Activated naive CD4-positive, alpha-beta T cell treated with anti-CD3 and anti-CD28 coated beads, Interleukin-2, amount 10 ng/mL, durations not matched to agents 7 days and 5 days (primary cell): ENCODE data around the gene ABCD3.

ENCODE experiments used
- CTCF ChIA-PET: fragments of 350-600 bp; sonication (Branson Sonifier 250); formaldehyde crosslinking; loops from one replicate; lab custom pipeline; 2021; ENCODE audit warnings: antibody characterized with exemption; lab: Charles Lee
- DNase-seq: peaks from one replicate; pipeline ENCODE4 v3.0.0-alpha.2; 2020
- H3K27ac Mint-ChIP-seq: one replicate; pipeline ENCODE4 v1.8.0; 2021; ENCODE audit warnings: mild to moderate bottlenecking, moderate library complexity, mixed read lengths
- H3K27me3 Mint-ChIP-seq: one replicate; pipeline ENCODE4 v1.8.0; 2021; ENCODE audit warnings: mild to moderate bottlenecking, mixed read lengths
- H3K36me3 Mint-ChIP-seq: one replicate; pipeline ENCODE4 v1.8.0; 2021; ENCODE audit warnings: mixed read lengths
- H3K4me1 Mint-ChIP-seq: one replicate; pipeline ENCODE4 v1.8.0; 2021; ENCODE audit warnings: mixed read lengths
- H3K4me3 Mint-ChIP-seq: one replicate; pipeline ENCODE4 v1.8.0; 2021; ENCODE audit warnings: mild to moderate bottlenecking, moderate library complexity, mixed read lengths
- H3K9me3 Mint-ChIP-seq: one replicate; pipeline ENCODE4 v1.8.0; 2021; ENCODE audit warnings: mixed read lengths

Gene ABCD3

DNA sequence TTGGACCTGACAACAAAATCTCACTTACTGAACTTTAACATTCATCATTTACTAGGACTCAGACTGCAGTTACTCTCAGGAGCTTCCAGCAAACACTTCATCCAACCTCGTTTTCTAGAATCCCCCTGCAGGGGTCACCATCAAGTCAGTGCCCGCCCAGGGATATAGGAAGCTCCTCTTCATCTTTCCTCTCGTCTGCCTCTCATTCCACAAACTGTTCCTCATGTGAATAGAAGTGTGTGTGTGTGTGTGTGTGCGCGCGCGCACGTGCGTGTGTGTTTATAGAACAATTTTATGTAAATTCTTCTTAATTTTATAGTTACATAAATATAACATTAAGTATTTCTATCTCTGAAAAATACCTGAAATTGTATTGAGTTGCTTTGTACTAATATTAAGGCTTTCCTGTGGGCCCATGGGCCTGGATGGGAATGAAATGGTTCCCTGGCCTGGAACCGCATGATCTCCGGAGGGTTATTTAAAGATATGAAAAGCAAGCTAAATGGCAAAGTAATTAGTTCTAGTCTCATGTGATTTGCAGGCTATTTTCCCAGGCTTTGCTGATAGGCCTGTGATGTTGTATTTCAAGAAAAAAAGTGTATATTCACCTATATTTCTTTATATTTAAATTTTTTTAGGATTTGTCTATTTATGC, 21.7 kb upstream of the ABCD3 start:
- Mint-ChIP-seq H3K9me3 (no peaks in the 10 kb centered on the region), H3K36me3 (no peaks in the 10 kb centered on the region), H3K27me3 (peaks cover 13% of the 10 kb centered on the region), H3K27ac (no peak overlapping the region), H3K4me3 (no peak overlapping the region), H3K4me1 (no peaks in the 10 kb centered on the region)
- CTCF ChIA-PET: interaction anchor here (0.6 kb wide), 1 partner anchor 347 kb away, joined by 3 read pairs; no protein-coding TSS in a partner anchor
- no peak for DNase-seq

DNA sequence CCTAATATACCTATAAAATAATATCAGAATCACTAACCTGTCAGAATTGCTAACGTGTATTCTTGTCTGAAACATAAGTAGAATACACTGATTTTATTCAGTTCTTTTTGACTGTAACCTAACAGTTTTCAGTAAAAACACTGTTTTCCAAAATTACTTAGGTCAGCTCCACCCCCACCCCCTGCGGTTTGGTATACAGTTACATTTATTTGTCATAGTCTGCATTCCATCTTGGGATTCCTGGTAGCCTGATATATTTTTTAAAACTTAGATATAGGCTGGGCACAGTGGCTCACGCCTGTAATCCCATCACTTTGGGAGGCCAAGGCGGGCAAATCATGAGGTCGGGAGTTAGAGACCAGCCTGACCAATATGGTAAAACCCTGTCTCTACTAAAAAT, 19.8 kb upstream of the ABCD3 start:
- peaks cover 6% of the 10 kb centered on the region for H3K27me3 Mint-ChIP-seq
- no peaks in the 10 kb centered on the region for H3K9me3 Mint-ChIP-seq
- DNase-seq: no peak
- no peaks in the 10 kb centered on the region for H3K36me3 Mint-ChIP-seq
- no peak overlapping the region for H3K27ac Mint-ChIP-seq
- no peaks in the 10 kb centered on the region for H3K4me1 Mint-ChIP-seq
- CTCF ChIA-PET: interaction anchor here (0.7 kb wide), 1 partner anchor 201 kb away, joined by 3 read pairs; no protein-coding TSS in a partner anchor
- no peak overlapping the region for H3K4me3 Mint-ChIP-seq

DNA sequence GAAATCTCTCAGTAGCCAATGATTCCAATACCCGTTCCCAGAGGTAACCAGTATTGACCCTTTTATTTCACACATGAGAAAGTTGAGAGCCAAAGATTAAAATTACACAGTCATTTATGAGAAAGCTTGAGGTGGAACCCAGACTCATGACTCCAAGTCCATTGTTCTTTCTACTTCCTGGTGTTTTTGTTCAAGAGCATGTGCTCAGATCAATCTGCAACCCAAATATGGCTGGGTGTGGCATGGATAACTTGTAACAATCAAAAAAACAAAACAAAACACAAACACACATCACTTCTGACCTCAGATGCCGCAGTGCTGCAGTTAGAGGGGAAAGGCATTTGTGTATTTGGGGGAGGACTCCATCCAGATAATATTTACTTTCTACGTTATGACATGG, 18.7 kb upstream of the ABCD3 start:
- no peak overlapping the region for H3K27ac Mint-ChIP-seq
- peaks cover 4% of the 10 kb centered on the region for H3K27me3 Mint-ChIP-seq
- H3K36me3 Mint-ChIP-seq: no peaks in the 10 kb centered on the region
- H3K4me3 Mint-ChIP-seq: no peak overlapping the region
- H3K9me3 Mint-ChIP-seq: no peaks in the 10 kb centered on the region
- no peaks in the 10 kb centered on the region for H3K4me1 Mint-ChIP-seq
- CTCF ChIA-PET: no interaction called here
- no peak for DNase-seq

DNA sequence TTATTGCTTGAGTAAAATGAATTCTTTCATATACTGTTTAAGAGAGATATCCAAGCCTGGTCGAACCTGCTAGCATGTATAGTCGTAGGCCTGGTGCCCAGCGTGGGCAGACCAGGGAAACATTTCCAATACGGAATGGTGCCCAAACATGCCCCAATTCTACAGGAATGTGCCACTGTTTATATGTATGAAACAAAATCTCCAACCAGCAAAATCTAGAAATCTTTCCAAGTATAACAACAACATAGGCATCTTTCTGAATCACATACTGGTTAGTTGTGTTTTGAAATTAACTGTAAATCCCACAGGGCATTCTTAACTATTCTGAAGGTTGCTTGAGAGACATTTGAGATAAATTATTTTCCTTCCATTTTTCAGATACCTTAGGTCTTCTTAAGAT, 17.0 kb upstream of the ABCD3 start:
- no peak overlapping the region for H3K27ac Mint-ChIP-seq
- CTCF ChIA-PET: no interaction called here
- peaks cover 4% of the 10 kb centered on the region for H3K27me3 Mint-ChIP-seq
- H3K9me3 Mint-ChIP-seq: no peaks in the 10 kb centered on the region
- no peaks in the 10 kb centered on the region for H3K4me1 Mint-ChIP-seq
- H3K36me3 Mint-ChIP-seq: no peaks in the 10 kb centered on the region
- no peak overlapping the region for H3K4me3 Mint-ChIP-seq
- no peak for DNase-seq

DNA sequence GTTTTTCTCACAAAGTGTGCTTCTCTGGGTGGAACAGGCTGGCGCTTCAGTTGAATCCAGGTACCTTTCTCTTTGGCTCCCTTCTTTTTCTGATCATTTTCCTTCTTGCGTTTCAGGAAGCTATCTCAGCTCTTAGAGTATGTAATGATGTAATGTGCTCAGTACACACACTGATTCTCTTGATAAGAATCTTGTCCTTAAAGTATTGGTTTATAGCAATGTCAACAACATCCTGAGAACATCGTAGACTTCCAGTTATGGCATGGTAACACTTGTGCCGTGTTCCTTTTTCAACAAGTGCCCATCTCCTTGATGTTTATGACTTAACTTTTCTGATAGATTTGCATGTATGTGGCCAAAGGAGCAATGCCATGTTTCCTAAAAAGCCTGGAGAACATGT, 11.7 kb upstream of the ABCD3 start:
- Mint-ChIP-seq H3K9me3 (no peaks in the 10 kb centered on the region), H3K4me3 (no peak overlapping the region), H3K4me1 (no peaks in the 10 kb centered on the region), H3K36me3 (no peaks in the 10 kb centered on the region), H3K27me3 (peaks cover 8% of the 10 kb centered on the region), H3K27ac (no peak overlapping the region)
- no peak for DNase-seq
- CTCF ChIA-PET: no interaction called here

DNA sequence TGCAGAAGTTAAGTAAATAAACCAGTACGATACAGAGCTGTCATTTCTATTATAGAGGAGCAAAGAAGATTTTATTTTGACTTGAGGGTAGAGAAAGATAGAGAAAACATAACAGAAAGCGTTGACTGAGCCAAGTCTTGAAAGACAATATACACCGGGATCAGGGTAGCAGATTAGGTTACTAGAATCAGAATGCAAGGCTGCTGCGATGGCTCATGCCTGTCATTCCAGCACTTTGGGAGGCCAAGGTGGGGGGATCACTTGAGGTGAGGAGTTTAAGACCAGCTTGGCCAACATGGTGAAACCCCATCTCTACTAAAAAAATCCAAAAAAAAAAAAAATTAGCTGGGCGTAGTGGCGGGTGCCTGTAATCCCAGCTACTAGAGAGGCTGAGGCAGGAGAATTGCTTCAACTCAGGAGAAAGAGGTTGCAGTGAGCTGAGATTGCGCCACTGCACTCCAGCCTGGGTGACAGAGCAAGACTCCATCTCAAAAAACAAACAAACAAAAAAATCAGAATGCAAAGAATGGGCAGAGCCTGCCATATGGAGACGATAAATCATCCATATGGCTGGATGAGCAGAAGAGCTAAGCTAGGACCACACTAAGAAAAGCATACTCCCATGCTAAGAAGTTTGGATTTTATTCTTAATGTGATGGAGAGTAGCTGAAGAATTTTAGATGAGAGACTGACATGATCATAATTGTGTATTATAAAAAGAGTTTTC, 9.9 kb upstream of the ABCD3 start:
- peaks cover 9% of the 10 kb centered on the region for H3K27me3 Mint-ChIP-seq

DNA sequence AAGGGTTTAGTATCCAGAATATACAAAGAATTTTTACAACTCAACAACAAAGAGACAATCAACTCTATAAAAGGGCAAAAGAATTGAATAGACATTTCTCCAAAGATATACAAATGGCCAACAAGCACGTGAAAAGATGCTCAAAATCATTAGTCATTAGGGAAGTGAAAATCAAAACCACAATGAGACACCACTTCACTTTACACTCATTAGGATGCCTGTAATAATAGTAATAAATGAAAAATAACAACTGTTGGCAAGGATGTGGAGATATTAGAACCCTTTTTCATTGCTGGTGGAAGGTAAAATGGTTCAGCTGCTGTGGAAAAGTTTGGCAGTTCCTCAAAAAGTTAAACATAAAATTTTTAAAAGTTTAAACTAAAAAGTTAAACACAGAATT, 7.0 kb upstream of the ABCD3 start:
- Mint-ChIP-seq H3K4me3 (no peak overlapping the region), H3K9me3 (no peaks in the 10 kb centered on the region), H3K27me3 (peaks cover 24% of the 10 kb centered on the region), H3K27ac (no peak overlapping the region), H3K4me1 (no peaks in the 10 kb centered on the region), H3K36me3 (no peaks in the 10 kb centered on the region)
- CTCF ChIA-PET: no interaction called here
- DNase-seq: no peak

More for the DNA sequence above, 9.9 kb upstream of the ABCD3 start:
- no peaks in the 10 kb centered on the region for H3K4me1 Mint-ChIP-seq
- H3K4me3 Mint-ChIP-seq: no peak overlapping the region
- no peaks in the 10 kb centered on the region for H3K36me3 Mint-ChIP-seq
- H3K9me3 Mint-ChIP-seq: no peaks in the 10 kb centered on the region
- no peak for DNase-seq
- no peak overlapping the region for H3K27ac Mint-ChIP-seq
- CTCF ChIA-PET: no interaction called here

DNA sequence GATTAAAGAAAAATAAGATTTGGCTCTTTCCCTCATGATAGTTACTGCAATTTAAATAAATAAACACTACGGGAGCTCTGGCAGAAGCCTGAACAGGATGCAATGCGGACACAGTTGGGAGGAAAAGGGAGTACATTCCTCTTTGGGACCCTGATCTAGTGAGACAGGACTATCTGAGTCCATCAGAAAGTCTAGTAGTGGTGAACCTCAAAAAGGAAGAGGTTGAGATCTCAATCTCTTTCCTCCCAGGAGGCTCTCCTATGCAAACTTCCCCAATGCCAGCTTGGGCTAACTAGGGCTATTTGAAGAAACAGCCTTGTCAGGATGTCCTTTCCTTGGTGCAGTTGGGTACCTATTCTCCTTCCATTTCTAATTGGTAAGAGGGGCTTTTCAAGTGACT, 4.9 kb upstream of the ABCD3 start:
- CTCF ChIA-PET: no interaction called here
- Mint-ChIP-seq H3K4me1 (no peaks in the 10 kb centered on the region), H3K27me3 (peaks cover 23% of the 10 kb centered on the region), H3K27ac (no peak overlapping the region), H3K36me3 (no peaks in the 10 kb centered on the region), H3K9me3 (no peaks in the 10 kb centered on the region), H3K4me3 (no peak overlapping the region)
- no peak for DNase-seq

DNA sequence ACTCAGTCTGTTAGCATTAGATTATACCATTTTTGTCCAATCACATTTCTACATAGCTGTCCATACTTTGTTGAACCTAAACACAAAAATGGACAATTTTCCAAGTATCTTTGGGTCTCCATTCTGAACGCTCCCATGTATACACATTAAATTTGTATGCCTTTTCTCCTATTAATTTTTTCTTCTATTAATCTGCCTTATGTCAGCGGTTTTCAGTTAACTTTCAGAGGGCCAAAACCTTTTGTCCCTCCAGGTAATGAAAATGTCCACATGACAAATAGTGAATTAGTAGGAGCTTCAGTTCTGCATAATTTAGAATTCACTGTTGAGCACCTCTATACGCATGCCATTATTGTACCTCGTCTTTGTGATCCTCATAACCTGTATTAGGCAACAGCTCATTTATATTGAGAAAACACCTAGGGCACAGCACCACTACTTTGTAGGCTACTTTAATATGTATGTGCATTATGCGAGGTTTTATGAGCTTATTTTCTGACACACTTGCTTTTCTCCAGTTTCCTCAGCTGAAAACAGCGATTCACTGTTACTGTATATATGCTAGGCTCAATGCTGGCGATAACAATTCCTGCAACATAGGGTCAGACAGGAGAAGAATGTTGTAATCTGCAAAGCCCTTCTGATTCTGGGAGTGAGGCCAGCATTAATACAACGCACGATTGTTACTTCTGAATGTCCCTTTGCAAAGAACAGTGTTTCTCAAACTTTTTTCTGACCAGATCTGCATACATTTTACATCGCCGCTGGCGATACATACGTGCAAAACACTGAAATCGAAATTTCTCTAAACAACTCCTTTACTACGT, 1.1 kb upstream of the ABCD3 start:
- Mint-ChIP-seq H3K4me3 (no peak overlapping the region), H3K4me1 (peaks cover 27% of the 10 kb centered on the region), H3K36me3 (peaks cover 3% of the 10 kb centered on the region), H3K27ac (no peak overlapping the region), H3K27me3 (peaks cover 24% of the 10 kb centered on the region), H3K9me3 (no peaks in the 10 kb centered on the region)
- DNase-seq: no peak
- CTCF ChIA-PET: no interaction called here

DNA sequence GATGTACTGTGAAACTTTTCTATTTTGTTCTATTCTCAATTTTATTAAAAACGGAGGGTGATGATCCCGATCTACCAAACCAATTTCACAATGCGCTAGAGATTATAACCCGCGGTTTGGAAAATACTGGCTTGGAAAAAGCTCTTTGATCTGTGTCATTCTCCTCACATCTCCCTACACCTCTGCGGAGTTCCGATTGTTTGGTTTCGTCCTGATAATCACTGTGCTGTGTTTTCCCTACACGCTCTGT, 536 bp upstream of the ABCD3 start:
- Mint-ChIP-seq H3K27ac (no peak overlapping the region), H3K9me3 (no peaks in the 10 kb centered on the region), H3K4me3 (no peak overlapping the region), H3K4me1 (peaks cover 27% of the 10 kb centered on the region), H3K36me3 (peaks cover 3% of the 10 kb centered on the region), H3K27me3 (peaks cover 24% of the 10 kb centered on the region)
- no peak for DNase-seq
- CTCF ChIA-PET: no interaction called here

DNA sequence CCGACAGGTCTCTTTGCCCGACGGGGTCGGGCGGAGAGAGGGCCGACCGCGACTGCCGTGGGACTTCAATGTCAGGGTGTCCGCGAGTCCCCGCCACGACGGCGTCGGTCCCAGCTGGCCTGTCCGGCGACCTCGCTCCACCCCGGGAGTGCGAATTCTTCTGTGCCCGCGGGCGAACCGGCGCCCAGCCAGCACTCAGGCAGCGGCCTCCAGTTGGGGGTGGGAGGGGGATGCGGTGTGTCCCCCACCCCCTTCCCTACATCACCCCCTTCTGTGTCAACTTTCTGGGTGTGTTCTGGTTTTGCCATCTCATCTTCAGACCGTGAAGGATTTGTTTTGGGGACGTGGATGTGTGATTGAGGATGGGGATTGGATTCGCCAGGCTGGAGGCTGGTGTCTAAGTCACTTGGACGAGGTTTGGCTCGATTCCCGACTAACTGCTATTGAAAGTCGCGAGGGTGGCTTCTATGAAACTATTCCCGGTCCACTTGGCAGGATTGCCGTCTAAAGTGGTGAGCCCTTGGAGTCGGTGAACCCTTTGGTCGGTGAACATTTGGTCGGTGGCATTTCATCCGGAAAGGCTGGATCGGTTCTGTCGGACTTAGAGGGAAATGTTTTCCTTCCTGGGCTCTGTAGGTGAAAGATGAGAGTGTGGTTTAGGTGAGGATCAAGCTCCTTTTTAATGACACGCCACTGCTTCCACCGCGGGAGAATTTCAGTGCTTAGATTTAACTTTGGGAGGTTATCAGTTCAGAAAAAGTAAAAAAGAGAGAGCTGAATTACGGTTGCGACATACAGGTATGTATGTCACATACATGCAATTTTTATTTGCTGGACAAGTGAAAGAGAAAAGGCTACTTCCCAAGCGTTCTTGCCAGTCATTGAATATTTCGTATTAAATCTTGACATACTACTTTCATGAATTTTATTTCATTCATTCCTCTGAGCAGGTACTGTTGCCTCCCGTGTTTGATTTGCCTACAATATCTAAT, 771 bp downstream of the ABCD3 start:
- CTCF ChIA-PET: interaction anchor here (1.0 kb wide), 1 partner anchor 82 kb away, joined by 3 read pairs; no protein-coding TSS in a partner anchor

DNA sequence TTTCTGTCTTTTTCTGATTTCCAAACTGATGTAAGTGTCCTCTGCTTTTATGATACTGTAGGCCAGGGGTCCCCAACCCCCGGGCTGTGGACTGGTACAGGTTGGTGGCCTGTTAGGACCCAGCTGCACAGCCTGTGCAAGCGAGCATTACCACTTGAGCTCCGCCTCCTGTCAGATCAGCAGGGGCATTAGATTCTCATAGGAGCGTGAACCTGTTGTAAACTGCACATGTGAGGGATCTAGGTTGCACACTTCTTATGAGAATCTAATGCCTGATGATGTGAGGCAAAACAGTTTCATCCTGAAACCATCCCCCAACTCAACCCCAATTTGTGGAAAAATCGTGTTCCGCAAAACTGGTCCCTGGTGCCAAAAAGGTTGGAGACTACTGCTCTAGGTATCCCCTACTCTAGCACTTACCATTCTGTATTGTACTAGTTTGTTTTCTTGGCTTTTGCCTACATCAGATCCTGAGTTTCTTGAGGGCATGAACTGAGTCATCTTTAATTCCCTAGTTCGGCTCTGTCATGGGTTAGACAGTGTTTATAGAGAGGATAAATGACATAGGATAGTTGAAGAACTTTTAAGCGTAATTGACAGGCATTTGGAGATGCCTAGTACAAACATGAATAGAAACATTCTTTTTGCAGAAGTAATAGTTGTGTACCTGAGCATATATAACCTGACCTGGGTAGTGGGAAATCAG, 4.1 kb downstream of the ABCD3 start:
- Mint-ChIP-seq H3K27me3 (peaks cover 7% of the 10 kb centered on the region), H3K9me3 (no peaks in the 10 kb centered on the region), H3K36me3 (peaks cover 5% of the 10 kb centered on the region), H3K4me3 (no peak overlapping the region), H3K27ac (peak overlapping the region; percentile 62), H3K4me1 (peaks cover 32% of the 10 kb centered on the region)
- DNase-seq: no peak
- CTCF ChIA-PET: no interaction called here

More for the DNA sequence above, 771 bp downstream of the ABCD3 start:
- H3K36me3 Mint-ChIP-seq: peaks cover 3% of the 10 kb centered on the region
- H3K4me3 Mint-ChIP-seq: no peak overlapping the region
- H3K27me3 Mint-ChIP-seq: peaks cover 16% of the 10 kb centered on the region
- no peak for DNase-seq
- H3K9me3 Mint-ChIP-seq: no peaks in the 10 kb centered on the region
- H3K27ac Mint-ChIP-seq: peak overlapping the region; percentile 77
- peaks cover 27% of the 10 kb centered on the region for H3K4me1 Mint-ChIP-seq

DNA sequence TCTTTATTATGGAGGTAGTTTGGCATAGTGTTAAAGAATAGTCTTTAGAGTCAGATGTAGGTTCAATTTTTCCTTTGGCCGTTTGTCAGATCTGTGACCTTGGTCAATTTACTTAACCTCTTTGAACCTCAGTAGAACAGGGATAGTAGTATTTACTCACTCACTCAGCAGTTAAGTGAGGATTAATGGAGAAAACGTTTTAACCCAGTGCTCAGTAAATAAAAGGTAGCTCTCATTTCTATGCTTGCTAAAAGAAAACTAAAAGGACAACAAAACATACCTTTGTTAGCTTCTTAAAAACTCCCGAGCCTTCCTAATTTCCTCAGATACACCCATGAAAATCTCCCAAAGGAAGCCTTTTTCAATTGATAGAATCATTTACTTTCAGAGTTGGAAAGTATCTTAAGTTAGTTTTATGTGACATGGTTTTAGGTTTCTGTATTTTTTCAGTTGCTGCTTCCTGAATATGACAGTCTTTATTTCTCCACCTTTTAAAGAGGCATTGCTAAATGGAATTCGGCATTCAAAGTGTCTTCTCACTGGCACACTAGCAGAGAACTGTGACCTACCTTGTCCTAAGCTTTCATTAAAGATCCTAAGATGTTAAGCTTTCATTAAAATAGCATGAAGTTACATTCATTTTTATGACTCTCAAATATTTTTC, 7.8 kb downstream of the ABCD3 start:
- no peak overlapping the region for H3K27ac Mint-ChIP-seq
- H3K36me3 Mint-ChIP-seq: peaks cover 11% of the 10 kb centered on the region
- DNase-seq: no peak
- H3K4me1 Mint-ChIP-seq: peaks cover 12% of the 10 kb centered on the region
- H3K27me3 Mint-ChIP-seq: no peaks in the 10 kb centered on the region
- H3K9me3 Mint-ChIP-seq: no peaks in the 10 kb centered on the region
- CTCF ChIA-PET: no interaction called here
- no peak overlapping the region for H3K4me3 Mint-ChIP-seq
